HUES48 (cell line): ENCODE results near the gene RUSF1.
A peak's percentile ranks its signal among the peaks of the same experiment; 100 is the strongest.
"Not testable (repeated sequence)": the region's sequence is repeated elsewhere in the genome, so short reads cannot be mapped to it uniquely, and the experiment has no call there.

Experiments used
- H3K27ac ChIP-seq: one replicate; pipeline ENCODE4 v1.7.0; 2013; ENCODE audit warnings: low read depth, low read length, inconsistent platforms
- H3K27me3 ChIP-seq: 2 replicates; pipeline ENCODE4 v1.6.1; 2013; ENCODE audit warnings: mild to moderate bottlenecking, low read length; ENCODE audit not compliant: control insufficient read depth, insufficient read depth
- H3K36me3 ChIP-seq: 2 replicates; pipeline ENCODE4 v1.6.1; 2013; ENCODE audit warnings: low read length; ENCODE audit not compliant: control insufficient read depth, insufficient read depth
- H3K4me1 ChIP-seq: 2 replicates; pipeline ENCODE4 v1.6.1; 2013; ENCODE audit warnings: mild to moderate bottlenecking, low read length; ENCODE audit not compliant: control insufficient read depth, insufficient read depth
- H3K4me3 ChIP-seq: 2 replicates; pipeline ENCODE4 v1.5.1; 2013; ENCODE audit warnings: mild to moderate bottlenecking, low read depth, low read length
- H3K9ac ChIP-seq: 2 replicates; pipeline ENCODE4 v1.6.1; 2013; ENCODE audit warnings: mild to moderate bottlenecking, low read depth, low read length, moderate library complexity
- H3K9me3 ChIP-seq: 2 replicates; pipeline ENCODE4 v1.6.1; 2013; ENCODE audit warnings: low read length; ENCODE audit not compliant: control insufficient read depth, insufficient read depth

RUSF1 gene

DNA sequence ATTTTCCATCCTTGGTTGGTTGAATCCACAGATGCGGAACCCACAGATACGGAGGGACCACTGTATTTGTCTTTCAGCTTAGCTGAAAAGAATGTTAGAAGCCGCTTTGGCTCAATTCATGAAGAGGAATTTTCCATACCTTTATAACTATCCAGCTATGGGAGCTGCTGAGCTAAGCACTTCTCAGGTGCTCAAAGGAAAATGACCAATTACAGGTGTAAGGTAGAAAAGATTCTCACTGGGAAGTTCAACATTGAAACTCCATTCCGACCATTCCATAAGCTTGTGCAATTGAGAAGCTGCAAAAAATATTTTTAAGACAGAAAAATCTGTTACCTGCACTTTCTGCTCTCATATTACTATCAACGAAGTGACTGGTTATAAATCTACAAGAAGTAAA, 22.2 kb upstream of the RUSF1 start:
- no peaks in the 10 kb centered on the region for H3K36me3 ChIP-seq
- peaks cover 24% of the 10 kb centered on the region for H3K4me1 ChIP-seq
- H3K27ac ChIP-seq = no peak overlapping the region
- H3K9ac ChIP-seq = no peak overlapping the region
- no peaks in the 10 kb centered on the region for H3K9me3 ChIP-seq
- peak overlapping the region; percentile 58 for H3K4me3 ChIP-seq
- peaks cover 35% of the 10 kb centered on the region for H3K27me3 ChIP-seq

DNA sequence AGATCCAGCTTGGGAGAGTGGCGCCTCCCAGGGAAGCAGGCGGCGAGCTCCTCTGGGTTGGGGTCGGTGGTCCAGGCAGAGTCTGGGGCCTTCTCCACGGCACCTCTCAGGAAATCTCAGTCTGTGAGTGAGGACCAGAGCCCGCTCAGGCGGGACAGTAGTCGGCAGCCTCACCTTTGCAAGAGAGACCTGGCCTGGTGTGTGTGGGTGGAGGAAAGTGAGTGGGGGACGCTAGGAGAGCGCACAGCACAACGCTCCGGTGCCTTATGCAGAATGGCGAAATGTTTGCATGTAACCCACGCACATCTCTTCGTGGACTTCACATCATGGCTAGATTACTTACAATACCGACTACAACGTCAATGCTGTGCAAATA, 21.7 kb upstream of the RUSF1 start:
- Histone ChIP-seq H3K4me1 (peaks cover 24% of the 10 kb centered on the region), H3K27me3 (peaks cover 35% of the 10 kb centered on the region), H3K4me3 (peak overlapping the region; percentile 58), H3K27ac (no peak overlapping the region), H3K9me3 (no peaks in the 10 kb centered on the region), H3K36me3 (no peaks in the 10 kb centered on the region), H3K9ac (no peak overlapping the region)

GRCh38 chr16:31529108-31529936, 21.1 kb upstream of the RUSF1 start:
- Histone ChIP-seq H3K27me3 (peaks cover 35% of the 10 kb centered on the region), H3K4me3 (peak overlapping the region; percentile 61), H3K27ac (no peak overlapping the region), H3K9me3 (no peaks in the 10 kb centered on the region), H3K4me1 (peaks cover 24% of the 10 kb centered on the region), H3K9ac (no peak overlapping the region), H3K36me3 (no peaks in the 10 kb centered on the region)

DNA sequence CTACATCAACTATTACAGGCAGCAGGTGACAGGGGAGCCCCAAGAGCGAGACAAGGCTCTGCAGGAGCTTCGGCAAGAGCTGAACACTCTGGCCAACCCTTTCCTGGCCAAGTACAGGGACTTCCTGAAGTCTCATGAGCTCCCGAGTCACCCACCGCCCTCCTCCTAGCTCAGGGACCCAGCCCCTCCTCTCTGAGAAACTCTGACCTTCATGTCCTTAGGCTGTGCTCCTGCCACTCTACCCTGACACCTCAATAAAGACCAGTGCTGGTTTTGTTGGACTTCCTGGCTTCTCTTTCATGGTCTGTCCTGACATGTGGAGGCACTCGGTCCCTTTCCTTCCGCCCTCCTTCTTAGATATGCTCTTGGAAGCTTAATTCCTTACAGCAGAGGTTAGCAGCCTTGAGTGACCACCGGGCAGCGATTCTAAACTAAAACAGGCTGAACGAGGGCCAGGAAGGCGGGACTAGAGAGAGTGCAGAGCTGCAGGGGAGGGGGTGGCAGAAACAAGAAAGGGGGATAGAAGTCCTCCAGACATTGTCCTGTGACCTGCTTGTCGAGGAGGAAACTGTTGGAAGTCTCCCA, 20.4 kb upstream of the RUSF1 start:
- H3K27ac ChIP-seq = no peak overlapping the region
- H3K27me3 ChIP-seq = peaks cover 35% of the 10 kb centered on the region
- no peaks in the 10 kb centered on the region for H3K9me3 ChIP-seq
- no peaks in the 10 kb centered on the region for H3K36me3 ChIP-seq
- H3K9ac ChIP-seq = no peak overlapping the region
- peak overlapping the region; percentile 61 for H3K4me3 ChIP-seq
- H3K4me1 ChIP-seq = peaks cover 24% of the 10 kb centered on the region

GRCh38 chr16:31527734-31528274, 19.6 kb upstream of the RUSF1 start, which contains the start of gene AHSP:
AHSP (plus strand) TSS chr16:31527900; CDS start chr16:31528140, 240 bp downstream.
- no peaks in the 10 kb centered on the region for H3K9me3 ChIP-seq
- H3K36me3 ChIP-seq = no peaks in the 10 kb centered on the region
- no peak within 1 kb of the TSS for H3K9ac ChIP-seq
- peaks cover 24% of the 10 kb centered on the region for H3K4me1 ChIP-seq
- peaks cover 35% of the 10 kb centered on the region for H3K27me3 ChIP-seq
- H3K27ac ChIP-seq = no peak within 1 kb of the TSS
- peak within 1 kb of the TSS; percentile 61 for H3K4me3 ChIP-seq

- H3K27me3 ChIP-seq = peaks cover 25% of the 10 kb centered on the region
- H3K36me3 ChIP-seq = no peaks in the 10 kb centered on the region
- no peaks in the 10 kb centered on the region for H3K9me3 ChIP-seq
- H3K4me1 ChIP-seq = peaks cover 21% of the 10 kb centered on the region
- H3K4me3 ChIP-seq = no peak overlapping the region
- no peak overlapping the region for H3K27ac ChIP-seq
- no peak overlapping the region for H3K9ac ChIP-seq
Observed at GRCh38 chr16:31525113-31525512, 16.9 kb upstream of the RUSF1 start.

GRCh38 chr16:31523768-31524167, 15.6 kb upstream of the RUSF1 start:
- not testable (repeated sequence) for H3K27ac ChIP-seq, H3K9ac ChIP-seq, H3K9me3 ChIP-seq, H3K36me3 ChIP-seq, H3K4me3 ChIP-seq
- peaks cover 20% of the 10 kb centered on the region for H3K4me1 ChIP-seq
- H3K27me3 ChIP-seq = peaks cover 14% of the 10 kb centered on the region

DNA sequence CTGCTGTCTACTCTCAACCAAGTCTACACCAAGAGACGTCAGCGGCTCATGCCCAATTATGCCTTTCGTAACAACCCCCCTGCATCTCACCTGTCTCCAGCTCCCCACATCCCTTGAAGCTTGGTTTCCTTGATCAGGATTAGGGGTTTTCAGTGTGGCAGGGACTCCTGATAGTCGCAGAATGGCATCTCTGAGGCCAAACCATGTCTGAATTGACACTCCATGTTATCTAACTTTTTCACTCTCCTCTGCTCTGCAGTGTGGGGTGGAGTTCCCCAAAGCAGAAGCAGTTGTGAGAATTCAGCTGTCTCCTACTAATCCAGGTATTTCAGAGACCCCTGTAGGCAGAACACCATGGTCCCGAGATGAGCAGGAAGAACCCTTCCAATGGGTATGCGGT, 13.9 kb upstream of the RUSF1 start:
- Histone ChIP-seq H3K27me3 (no peaks in the 10 kb centered on the region), H3K9me3 (no peaks in the 10 kb centered on the region), H3K9ac (no peak overlapping the region), H3K27ac (no peak overlapping the region), H3K36me3 (no peaks in the 10 kb centered on the region), H3K4me3 (no peak overlapping the region), H3K4me1 (peaks cover 5% of the 10 kb centered on the region; the same call in 1 of the 2 replicates)

- H3K27me3 ChIP-seq = no peaks in the 10 kb centered on the region
- peaks cover 1% of the 10 kb centered on the region; the same call in 1 of the 2 replicates for H3K9me3 ChIP-seq
- no peak overlapping the region for H3K27ac ChIP-seq
- H3K4me1 ChIP-seq = peaks cover 6% of the 10 kb centered on the region; the same call in 1 of the 2 replicates
- H3K9ac ChIP-seq = no peak overlapping the region
- H3K36me3 ChIP-seq = no peaks in the 10 kb centered on the region
- no peak overlapping the region for H3K4me3 ChIP-seq
Observed at GRCh38 chr16:31521368-31521767, 13.2 kb upstream of the RUSF1 start.

- Histone ChIP-seq H3K9me3 (peaks cover 4% of the 10 kb centered on the region; the same call in 1 of the 2 replicates), H3K27ac (no peak overlapping the region), H3K36me3 (no peaks in the 10 kb centered on the region), H3K9ac (no peak overlapping the region), H3K4me1 (peaks cover 8% of the 10 kb centered on the region; the same call in 1 of the 2 replicates), H3K4me3 (no peak overlapping the region), H3K27me3 (no peaks in the 10 kb centered on the region)
Observed at GRCh38 chr16:31519759-31520431, 11.7 kb upstream of the RUSF1 start.
